ENCODE results near the gene ZNF628. TPM values are rescaled to one million over a fixed set of nuclear protein-coding genes. Genes with fewer than 3 reads are reported as not detected.

ZNF628 gene
- total and polyA plus RNA-seq, 12 donors, result 2.5 to 7.8 (median 4.8) TPM

DNA sequence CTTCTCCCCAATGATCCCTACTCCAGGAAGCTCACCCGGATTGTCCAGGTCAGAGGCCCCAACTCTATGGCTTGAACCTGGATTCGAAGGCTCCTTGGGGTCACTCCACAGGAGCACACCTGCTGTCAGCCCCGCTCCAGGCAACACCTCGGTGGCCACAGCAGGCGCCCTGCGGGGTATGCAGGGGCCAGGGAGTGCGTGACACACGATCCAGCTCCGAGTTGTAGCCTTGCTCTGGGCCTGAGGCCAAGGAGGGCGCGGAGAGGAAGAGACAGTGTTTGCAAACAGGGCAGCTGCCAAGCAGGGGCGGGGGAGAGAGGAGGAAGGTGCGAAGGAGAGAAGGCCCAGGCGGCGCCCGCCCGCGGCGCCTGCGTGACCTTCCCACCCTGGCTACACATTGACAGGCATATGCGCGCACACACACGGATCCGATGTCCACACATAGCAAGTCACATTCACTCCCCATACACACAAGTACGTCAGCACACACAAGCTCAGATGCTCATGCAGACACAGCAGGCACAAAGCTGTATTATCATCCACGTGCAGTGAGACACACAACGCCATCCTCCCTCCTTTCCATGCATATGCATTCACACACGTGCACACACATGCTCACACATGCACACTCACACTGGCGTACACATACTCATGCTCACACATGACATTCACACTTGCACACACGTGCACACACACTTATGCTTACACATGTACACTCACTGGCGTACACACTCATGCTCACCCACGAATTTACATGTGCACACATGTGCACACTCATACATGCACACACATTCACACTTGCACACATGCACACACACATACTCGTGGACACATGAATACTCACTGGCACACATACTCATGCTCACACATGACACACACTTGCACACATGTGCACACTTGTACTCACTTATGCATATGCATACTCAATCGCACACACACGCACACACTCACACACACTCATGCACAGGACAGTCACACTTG lies 50.1 kb downstream of the ZNF628 start:
- peak; percentile 66 to 88 (median 76) for ATAC-seq
- peak; percentile 72 to 84 for DNase-seq
- H3K4me3 ChIP-seq, result no peak overlapping the region
- H3K9me3 ChIP-seq, result no peaks in the 10 kb centered on the region
- H3K36me3 ChIP-seq, result no peaks in the 10 kb centered on the region
- intact Hi-C loops (cut with DNase I), result no loop called here
- H3K27me3 ChIP-seq, result peaks cover 0 to 9% (median 0%) of the 10 kb centered on the region in 7 donors
- H3K27ac ChIP-seq, result peak overlapping the region in 4 of 10 donors; percentile 11 to 51 (median 28)
- 22% methylated on average over 35 of the region's 35 CpGs for WGBS, 2 donors
- TF ChIP-seq, protein P1, sequence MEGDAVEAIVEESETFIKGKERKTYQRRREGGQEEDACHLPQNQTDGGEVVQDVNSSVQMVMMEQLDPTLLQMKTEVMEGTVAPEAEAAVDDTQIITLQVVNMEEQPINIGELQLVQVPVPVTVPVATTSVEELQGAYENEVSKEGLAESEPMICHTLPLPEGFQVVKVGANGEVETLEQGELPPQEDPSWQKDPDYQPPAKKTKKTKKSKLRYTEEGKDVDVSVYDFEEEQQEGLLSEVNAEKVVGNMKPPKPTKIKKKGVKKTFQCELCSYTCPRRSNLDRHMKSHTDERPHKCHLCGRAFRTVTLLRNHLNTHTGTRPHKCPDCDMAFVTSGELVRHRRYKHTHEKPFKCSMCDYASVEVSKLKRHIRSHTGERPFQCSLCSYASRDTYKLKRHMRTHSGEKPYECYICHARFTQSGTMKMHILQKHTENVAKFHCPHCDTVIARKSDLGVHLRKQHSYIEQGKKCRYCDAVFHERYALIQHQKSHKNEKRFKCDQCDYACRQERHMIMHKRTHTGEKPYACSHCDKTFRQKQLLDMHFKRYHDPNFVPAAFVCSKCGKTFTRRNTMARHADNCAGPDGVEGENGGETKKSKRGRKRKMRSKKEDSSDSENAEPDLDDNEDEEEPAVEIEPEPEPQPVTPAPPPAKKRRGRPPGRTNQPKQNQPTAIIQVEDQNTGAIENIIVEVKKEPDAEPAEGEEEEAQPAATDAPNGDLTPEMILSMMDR (IDR thresholded peaks at IDR 0.05), result no peak
- H3K4me1 ChIP-seq, result peaks cover 2 to 20% (median 12%) of the 10 kb centered on the region in 9 donors

DNA sequence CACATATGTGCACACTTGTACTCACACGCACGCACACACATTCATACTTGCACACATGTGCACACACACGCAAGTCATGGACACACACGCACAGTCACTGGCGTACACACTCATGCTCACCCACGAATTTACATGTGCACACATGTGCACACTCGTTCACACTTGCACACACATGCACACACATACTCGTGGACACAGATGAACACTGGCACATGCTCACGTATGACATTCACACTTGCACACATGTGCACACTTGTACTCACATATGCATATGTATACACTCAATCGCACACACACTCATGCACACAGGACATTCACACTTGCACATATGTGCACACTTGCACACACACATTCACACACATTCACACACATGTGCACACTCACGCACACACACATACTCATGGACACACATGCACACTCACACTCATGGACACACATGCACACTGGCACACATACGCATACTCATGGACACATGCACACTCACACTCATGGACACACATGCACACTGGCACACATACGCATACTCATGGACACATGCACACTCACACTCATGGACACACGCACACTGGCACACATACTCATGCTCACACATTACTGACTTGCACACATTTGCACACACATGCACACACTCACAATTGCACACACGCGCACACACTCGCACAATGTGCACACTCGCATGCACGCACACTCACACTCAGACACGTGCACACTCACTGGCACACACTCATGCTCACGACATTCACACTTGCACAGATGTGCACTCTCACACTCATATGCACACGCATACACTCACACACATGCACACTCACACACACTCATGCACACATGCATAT lies 51.0 kb downstream of the ZNF628 start:
- peaks cover 0 to 16% (median 9%) of the 10 kb centered on the region in 9 donors for H3K4me1 ChIP-seq
- no peaks in the 10 kb centered on the region for H3K9me3 ChIP-seq
- no peak for ATAC-seq
- no peak overlapping the region for H3K4me3 ChIP-seq
- no peak overlapping the region for H3K27ac ChIP-seq
- H3K36me3 ChIP-seq, result no peaks in the 10 kb centered on the region
- WGBS, 2 donors, result 82 to 90% methylated on average over 22 of the region's 22 CpGs
- peaks cover 0 to 9% (median 0%) of the 10 kb centered on the region in 7 donors for H3K27me3 ChIP-seq
- intact Hi-C loops (cut with DNase I), result no loop called here
- no peak for DNase-seq
- TF ChIP-seq, protein P1 (IDR thresholded peaks at IDR 0.05), result no peak

DNA sequence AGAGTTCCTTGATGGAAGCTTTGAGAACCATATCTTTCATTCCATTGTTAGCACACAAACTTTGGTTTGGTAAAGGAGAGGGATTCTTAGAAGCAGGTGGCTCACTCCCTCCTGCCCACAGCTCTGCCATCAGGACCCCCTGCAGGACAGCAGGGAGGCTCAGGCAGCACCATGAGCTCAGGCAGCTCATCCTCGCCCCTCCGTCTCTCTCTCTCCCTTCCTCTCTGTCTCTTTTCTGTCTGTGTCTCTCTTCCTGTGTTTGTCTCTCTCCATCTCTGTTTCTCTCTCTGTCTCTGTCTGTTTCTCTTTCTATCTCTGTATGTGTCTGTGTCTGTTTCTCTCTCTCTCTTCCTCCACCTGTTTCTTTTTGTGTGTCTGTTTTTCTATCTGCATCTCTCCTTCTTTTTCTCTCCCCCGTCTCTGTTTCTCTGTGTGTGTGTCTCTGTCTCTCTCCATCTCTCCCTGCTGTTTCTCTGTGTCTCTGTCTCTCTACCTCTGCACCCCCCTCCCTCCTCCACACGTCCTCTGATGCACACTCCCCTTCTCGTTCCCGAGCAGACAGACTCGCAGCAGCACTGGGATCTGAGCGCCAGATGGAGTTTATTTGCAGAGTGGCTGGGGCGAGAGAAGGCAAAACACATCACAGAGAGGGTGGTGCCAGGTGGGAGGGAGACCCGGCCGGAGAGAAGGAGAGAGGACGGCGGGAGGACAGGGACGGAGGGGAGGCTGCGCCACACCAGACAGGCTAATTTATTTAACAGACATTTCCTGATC lies 51.8 kb downstream of the ZNF628 start:
- no peak for ATAC-seq
- no peak for DNase-seq
- Histone ChIP-seq H3K4me1 (peaks cover 0 to 16% (median 9%) of the 10 kb centered on the region in 9 donors), H3K4me3 (no peak overlapping the region), H3K36me3 (no peaks in the 10 kb centered on the region), H3K9me3 (no peaks in the 10 kb centered on the region), H3K27me3 (peaks cover 0 to 9% (median 0%) of the 10 kb centered on the region in 7 donors), H3K27ac (no peak overlapping the region)
- TF ChIP-seq, protein P1 (IDR thresholded peaks at IDR 0.05), result no peak
- 26 to 35% methylated on average over 15 of the region's 15 CpGs for WGBS, 2 donors
- intact Hi-C loops (cut with DNase I), result no loop called here

Measured in heart right ventricle (tissue), 16 donors.